ENCODE data around the gene BORCS6.

Gene BORCS6

DNA sequence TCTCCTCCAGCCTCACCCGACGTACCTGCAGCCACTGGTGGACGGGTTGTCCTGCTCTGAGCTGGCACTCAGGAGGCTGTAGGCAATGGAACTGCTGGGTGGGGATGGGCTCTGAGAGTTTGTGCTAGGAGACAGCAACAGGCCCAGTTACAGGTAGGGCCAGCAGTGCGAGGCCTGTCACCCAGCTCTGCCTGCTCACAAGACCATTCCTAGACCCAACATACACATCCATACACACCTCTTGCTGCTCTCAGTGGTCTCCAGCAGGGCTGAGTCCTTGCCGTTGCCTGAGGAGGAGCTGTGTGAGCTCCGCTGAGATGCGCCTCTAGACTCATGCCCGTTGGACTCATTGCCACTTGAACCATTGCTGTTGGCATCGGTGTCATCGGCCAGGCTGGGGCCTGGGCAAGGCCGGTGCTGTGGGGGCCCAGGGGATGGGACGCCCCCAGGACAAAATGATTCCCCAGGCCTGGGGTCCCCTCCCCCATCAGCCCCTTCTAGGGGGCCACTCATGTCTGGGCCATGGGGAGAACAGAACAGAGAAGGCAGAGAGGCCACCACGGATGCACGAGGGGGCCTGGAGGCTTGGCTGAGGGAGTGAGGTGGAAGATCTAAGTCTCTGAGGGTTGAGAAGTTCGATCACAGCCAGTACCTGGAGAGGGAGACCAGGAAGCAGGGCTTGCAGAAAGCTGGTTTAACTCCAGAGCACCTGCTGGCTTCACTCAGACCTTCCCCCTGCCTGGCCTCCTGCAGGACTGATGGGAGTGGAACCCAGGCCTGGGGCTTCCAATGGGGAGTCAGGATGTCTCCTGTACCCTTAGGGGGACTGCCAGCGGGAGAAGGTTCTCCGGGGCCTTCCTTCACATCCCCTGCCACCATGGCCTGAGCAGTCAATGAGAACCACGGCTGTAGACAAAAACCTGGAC, 39.5 kb downstream of the BORCS6 start:
- no peak overlapping the region for H3K27ac ChIP-seq
- TF ChIP-seq, protein P1, sequence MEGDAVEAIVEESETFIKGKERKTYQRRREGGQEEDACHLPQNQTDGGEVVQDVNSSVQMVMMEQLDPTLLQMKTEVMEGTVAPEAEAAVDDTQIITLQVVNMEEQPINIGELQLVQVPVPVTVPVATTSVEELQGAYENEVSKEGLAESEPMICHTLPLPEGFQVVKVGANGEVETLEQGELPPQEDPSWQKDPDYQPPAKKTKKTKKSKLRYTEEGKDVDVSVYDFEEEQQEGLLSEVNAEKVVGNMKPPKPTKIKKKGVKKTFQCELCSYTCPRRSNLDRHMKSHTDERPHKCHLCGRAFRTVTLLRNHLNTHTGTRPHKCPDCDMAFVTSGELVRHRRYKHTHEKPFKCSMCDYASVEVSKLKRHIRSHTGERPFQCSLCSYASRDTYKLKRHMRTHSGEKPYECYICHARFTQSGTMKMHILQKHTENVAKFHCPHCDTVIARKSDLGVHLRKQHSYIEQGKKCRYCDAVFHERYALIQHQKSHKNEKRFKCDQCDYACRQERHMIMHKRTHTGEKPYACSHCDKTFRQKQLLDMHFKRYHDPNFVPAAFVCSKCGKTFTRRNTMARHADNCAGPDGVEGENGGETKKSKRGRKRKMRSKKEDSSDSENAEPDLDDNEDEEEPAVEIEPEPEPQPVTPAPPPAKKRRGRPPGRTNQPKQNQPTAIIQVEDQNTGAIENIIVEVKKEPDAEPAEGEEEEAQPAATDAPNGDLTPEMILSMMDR (IDR thresholded peaks at IDR 0.05) = no peak
- TF ChIP-seq ZFX (IDR thresholded peaks at IDR 0.05; ENCODE audit: borderline replicate concordance) = no peak

- H3K27ac ChIP-seq = no peak overlapping the region
- no peak for TF ChIP-seq ZFX (IDR thresholded peaks at IDR 0.05; ENCODE audit: borderline replicate concordance)
- TF ChIP-seq, protein P1 (IDR thresholded peaks at IDR 0.05) = no peak
These were observed 40.4 kb downstream of the BORCS6 start for GRCh38 chr17:8149419-8150193.

DNA sequence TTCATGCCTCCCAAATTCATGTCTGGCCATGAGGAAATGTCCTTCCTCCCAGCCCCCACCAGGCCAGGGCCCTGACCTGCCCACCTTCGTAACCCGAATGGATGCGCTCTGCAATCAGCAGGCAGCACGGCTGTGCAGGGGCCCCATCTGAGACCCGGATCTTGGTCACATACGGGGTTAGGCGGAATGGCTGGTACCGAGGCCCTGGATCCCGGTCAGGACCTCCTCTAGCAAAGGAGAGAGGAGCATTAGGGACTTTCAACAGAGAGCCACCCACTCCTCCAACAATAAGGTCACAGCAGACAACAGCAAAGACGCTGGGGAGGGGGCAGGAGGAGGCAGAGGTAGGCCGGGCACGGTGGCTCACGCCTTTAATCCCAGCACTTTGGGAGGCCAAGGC, 41.4 kb downstream of the BORCS6 start:
- TF ChIP-seq ZFX (IDR thresholded peaks at IDR 0.05; ENCODE audit: borderline replicate concordance) = no peak
- TF ChIP-seq, protein P1 (IDR thresholded peaks at IDR 0.05) = no peak
- H3K27ac ChIP-seq = no peak overlapping the region

DNA sequence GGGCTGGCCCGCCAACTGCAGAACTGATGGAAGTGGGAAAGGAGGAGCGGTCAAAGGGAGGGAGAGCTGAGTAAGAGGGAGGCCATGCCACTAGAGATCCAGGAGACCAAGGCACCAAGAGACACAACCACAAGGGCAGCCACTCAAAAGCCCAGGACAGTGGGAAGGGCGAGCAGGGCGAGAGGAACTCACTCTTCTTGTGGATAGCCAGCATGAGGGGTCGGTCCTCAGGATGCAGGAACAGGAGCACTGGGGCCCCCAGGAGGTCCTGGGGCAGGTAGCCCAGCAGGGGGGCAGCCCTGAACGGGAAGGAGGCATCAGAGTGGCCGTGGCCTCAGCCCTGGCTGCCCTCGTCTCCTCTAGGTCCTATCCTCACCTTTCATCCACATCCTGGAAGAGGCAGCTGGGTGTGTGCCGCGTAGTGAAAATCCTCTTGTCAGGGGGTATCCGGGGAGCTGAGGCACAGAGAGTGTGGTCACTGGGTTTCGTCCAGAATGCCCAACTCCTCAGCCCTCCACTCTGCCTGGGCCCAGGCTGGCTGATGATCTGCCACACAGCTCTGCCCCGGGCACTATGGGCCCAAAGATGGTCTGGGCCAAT, 42.1 kb downstream of the BORCS6 start:
- H3K27ac ChIP-seq = no peak overlapping the region
- TF ChIP-seq, protein P1 (IDR thresholded peaks at IDR 0.05) = no peak
- no peak for TF ChIP-seq ZFX (IDR thresholded peaks at IDR 0.05; ENCODE audit: borderline replicate concordance)

DNA sequence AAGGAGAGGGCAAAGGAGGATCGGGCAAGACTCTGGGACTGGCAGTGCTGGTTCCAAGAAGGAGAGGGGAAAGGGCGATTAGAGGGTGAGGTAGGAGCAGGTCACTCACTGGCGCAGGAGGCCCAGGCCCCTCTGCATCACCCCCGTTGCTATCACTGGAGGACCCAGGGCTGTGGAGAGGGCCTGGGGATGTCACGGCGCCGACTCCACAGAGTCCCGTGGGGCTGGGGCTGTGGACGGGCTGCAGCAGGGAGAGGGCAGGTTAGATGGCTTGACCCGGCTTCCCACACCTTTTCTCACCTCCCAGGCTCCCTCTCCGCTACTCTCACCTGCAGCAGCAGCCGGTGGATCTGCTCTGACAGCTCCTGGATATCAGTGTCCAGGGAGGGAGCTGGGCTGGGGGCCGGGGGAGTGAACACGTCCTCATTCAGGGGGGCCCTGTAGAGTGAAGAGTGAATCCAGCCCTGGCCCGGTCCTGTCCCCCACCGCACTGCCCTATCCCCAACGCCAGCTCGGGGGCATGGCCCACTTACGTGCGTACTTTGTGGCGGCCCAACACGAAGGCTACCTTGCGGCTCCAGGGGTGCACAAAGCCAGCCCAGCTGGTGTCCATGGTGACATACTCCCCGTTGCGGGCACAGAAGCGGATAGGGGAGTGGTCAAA, 42.7 kb downstream of the BORCS6 start:
- TF ChIP-seq, protein P1 (IDR thresholded peaks at IDR 0.05) = no peak
- TF ChIP-seq ZFX (IDR thresholded peaks at IDR 0.05; ENCODE audit: borderline replicate concordance) = no peak
- no peak overlapping the region for H3K27ac ChIP-seq

- no peak overlapping the region for H3K27ac ChIP-seq
- no peak for TF ChIP-seq ZFX (IDR thresholded peaks at IDR 0.05; ENCODE audit: borderline replicate concordance)
- TF ChIP-seq, protein P1 (IDR thresholded peaks at IDR 0.05) = no peak
These were observed 43.4 kb downstream of the BORCS6 start for GRCh38 chr17:8146381-8147140.

Data from 22Rv1 (cell line).